Lung (tissue), 12 donors: ENCODE results near the gene TP53BP1. TPM values are rescaled to one million over a fixed set of nuclear protein-coding genes. Genes with fewer than 3 reads are reported as not detected.

Experiments
- ATAC-seq: fragments of 200-7000 bp; cut with Tn5 transposase; one replicate; pipeline ENCODE4 v1.9.1; 2020; ENCODE audit warnings: moderate number of reproducible peaks; ENCODE audit not compliant: insufficient read depth, low FRiP score
- DNase-seq, 3 donors: peaks; one replicate each; pipeline ENCODE4 v3.0.0-alpha.2; 2013 to 2017
- H3K27ac ChIP-seq, 2 donors: one replicate each; pipeline ENCODE4 v1.5.1; 2013; ENCODE audit warnings: mild to moderate bottlenecking in 2 of 2, moderate library complexity in 2 of 2, control low read depth in 1 of 2, inconsistent platforms in 1 of 2, low read depth in 1 of 2, low read length in 1 of 2
- H3K27me3 ChIP-seq, 3 donors: one replicate each; pipeline ENCODE4 v1.5.1; 2013; ENCODE audit warnings: low read length in 2 of 3; ENCODE audit not compliant: control insufficient read depth in 3 of 3, insufficient read depth in 3 of 3
- H3K36me3 ChIP-seq, 4 donors: one replicate each; pipeline ENCODE4 v1.5.1; 2013; ENCODE audit warnings: low read length in 4 of 4, mild to moderate bottlenecking in 1 of 4, moderate library complexity in 1 of 4; ENCODE audit not compliant: control insufficient read depth in 4 of 4, insufficient read depth in 4 of 4
- H3K4me1 ChIP-seq, 5 donors: one replicate each; pipeline ENCODE4 v1.5.1; 2013; ENCODE audit warnings: low read length in 5 of 5, mild to moderate bottlenecking in 2 of 5, moderate library complexity in 1 of 5; ENCODE audit not compliant: control insufficient read depth in 5 of 5, insufficient read depth in 5 of 5
- H3K4me3 ChIP-seq: one replicate; pipeline ENCODE4 v1.5.1; 2013; ENCODE audit warnings: mild to moderate bottlenecking, control low read depth, moderate library complexity
- H3K9ac ChIP-seq, 2 donors: one replicate each; pipeline ENCODE4 v1.5.1; 2013; ENCODE audit warnings: low read length in 2 of 2, control low read depth in 1 of 2; ENCODE audit not compliant: insufficient read depth in 1 of 2
- H3K9me3 ChIP-seq, 4 donors: one replicate each; pipeline ENCODE4 v1.5.1; 2013; ENCODE audit warnings: low read length in 3 of 4, mild to moderate bottlenecking in 1 of 4, moderate library complexity in 1 of 4; ENCODE audit not compliant: control insufficient read depth in 4 of 4, insufficient read depth in 3 of 4
- CTCF ChIP-seq: IDR thresholded peaks from 2 replicates; pipeline ENCODE4 v1.5.1; 2012; ENCODE audit warnings: mild to moderate bottlenecking; ENCODE audit errors: control extremely low read depth, extremely low read depth
- WGBS, 2 donors: extraction: QIAGEN DNeasy Blood & Tissue Kit; methylation state at CpG; one replicate each; pipeline ENCODE4 v1.1.7; 2013; 5-methylcytosine and 5-hydroxymethylcytosine counted together
- polyA plus RNA-seq, 2 donors: library from polyadenylated mRNA; stranded (reverse); fragments of 200-250 nt; gene quantifications; one replicate each; pipeline ENCODE4 v1.2.1, GENCODE V29; 2013
- total RNA-seq, 2 donors: library from RNA; depleted of rRNA in 1 of 2; stranded (reverse); fragments of >200 nt in 1 of 2; gene quantifications; one replicate each; pipeline ENCODE4 v1.2.1, GENCODE V29; 2014 to 2021
- donor health status: control.
- donor health status: control.
- donor health status: Bipolar disorder and iron deficiency.
- donor health status: healthy.
- donor health status: DM: yes; HTN: yes; CAD: no.

TP53BP1 gene
- total and polyA plus RNA-seq, 4 donors: 8.9 to 97.4 (median 23.7) TPM

- Histone ChIP-seq H3K27ac (no peak overlapping the region), H3K4me1 (no peaks in the 10 kb centered on the region), H3K9ac (no peak overlapping the region), H3K9me3 (no peaks in the 10 kb centered on the region), H3K36me3 (peaks cover 0 to 9% (median 6%) of the 10 kb centered on the region in 4 donors), H3K4me3 (no peak overlapping the region), H3K27me3 (no peaks in the 10 kb centered on the region)
- DNase-seq (no peak), ATAC-seq (no peak)
- no peak for TF ChIP-seq CTCF
- WGBS, 2 donors: 91 to 92% methylated on average over 12 of the region's 12 CpGs
Measured at GRCh38 chr15:43529587-43530345, 36.8 kb upstream of the TP53BP1 start.

- no peaks in the 10 kb centered on the region for H3K4me1 ChIP-seq
- H3K36me3 ChIP-seq: peaks cover 0 to 12% (median 3%) of the 10 kb centered on the region in 4 donors
- 94 to 96% methylated on average over 15 of the region's 15 CpGs for WGBS, 2 donors
- DNase-seq: no peak
- H3K27me3 ChIP-seq: no peaks in the 10 kb centered on the region
- ATAC-seq: no peak
- no peak overlapping the region for H3K4me3 ChIP-seq
- H3K9me3 ChIP-seq: peaks cover 0 to 3% (median 0%) of the 10 kb centered on the region in 4 donors
- H3K27ac ChIP-seq: no peak overlapping the region
- H3K9ac ChIP-seq: no peak overlapping the region
- no peak for TF ChIP-seq CTCF
Measured at GRCh38 chr15:43529141-43529540, 36.2 kb upstream of the TP53BP1 start.

GRCh38 chr15:43528542-43529007, 35.6 kb upstream of the TP53BP1 start:
- no peak for TF ChIP-seq CTCF
- H3K27ac ChIP-seq: no peak overlapping the region
- H3K4me3 ChIP-seq: no peak overlapping the region
- no peak for ATAC-seq
- H3K9me3 ChIP-seq: peaks cover 0 to 3% (median 1%) of the 10 kb centered on the region in 4 donors
- 80 to 83% methylated on average over 11 of the region's 11 CpGs for WGBS, 2 donors
- DNase-seq: no peak
- H3K36me3 ChIP-seq: peaks cover 0 to 18% (median 4%) of the 10 kb centered on the region in 4 donors
- H3K4me1 ChIP-seq: no peaks in the 10 kb centered on the region
- no peak overlapping the region for H3K9ac ChIP-seq
- H3K27me3 ChIP-seq: no peaks in the 10 kb centered on the region
